Endothelial cell of umbilical vein (primary cell): ENCODE data around the gene PSORS1C1. TPM values are rescaled to one million over a fixed set of nuclear protein-coding genes. Genes with fewer than 3 reads are reported as not detected.

ENCODE experiments used
- BruUV-seq: library from RNA; stranded (reverse); fragments of 400-500 nt; replicated peaks from 2 replicates; lab custom pipeline; 2021; lab: Mats Ljungman, UMichigan
- CTCF ChIA-PET: fragments of 300-600, 350-600 bp; sonication (Branson Sonifier 250); formaldehyde crosslinking; loops from one replicate; lab custom pipeline; 2021; ENCODE audit warnings: antibody characterized with exemption, inconsistent platforms; lab: Charles Lee
- POLR2A ChIA-PET: fragments of 300-600, 350-600 bp; sonication (Branson Sonifier 250); formaldehyde crosslinking; loops from one replicate; lab custom pipeline; 2021; ENCODE audit warnings: antibody characterized with exemption, inconsistent platforms; lab: Charles Lee
- DNase-seq: peaks from one replicate; pipeline ENCODE4 v3.0.0-alpha.2; 2011; ENCODE audit warnings: low read depth, low spot score
- FAIRE-seq: peaks from 2 replicates; lab custom pipeline; 2011; peaks lifted over from hg19 to GRCh38; lab: Jason Lieb, UNC
- H2AFZ ChIP-seq: 2 replicates; pipeline ENCODE4 v1.6.0; 2012; ENCODE audit warnings: low read depth, low read length, control low read depth, inconsistent platforms
- H3K27ac ChIP-seq: 2 replicates; pipeline ENCODE4 v1.5.1; 2011; ENCODE audit warnings: low read depth, mild to moderate bottlenecking, control low read depth, low read length, moderate library complexity; ENCODE audit not compliant: insufficient read depth
- H3K27me3 ChIP-seq, 2 experiments: 2 replicates each; pipeline versions ENCODE4 v1.6.0 to v1.6.1; 2011; ENCODE audit warnings: low read length in 2 of 2, mixed read lengths in 1 of 2; ENCODE audit not compliant: control insufficient read depth in 2 of 2, insufficient read depth in 2 of 2
- H3K36me3 ChIP-seq, 2 experiments: 2 replicates in 1 of 2; 3 replicates in 1 of 2; pipeline ENCODE4 v1.5.1; 2011; ENCODE audit warnings: low read length in 2 of 2, mild to moderate bottlenecking in 1 of 2, moderate library complexity in 1 of 2; ENCODE audit not compliant: control insufficient read depth in 2 of 2, insufficient read depth in 2 of 2; ENCODE audit errors: extremely low read depth in 1 of 2
- H3K4me1 ChIP-seq: 3 replicates; pipeline ENCODE4 v1.5.1; 2011; ENCODE audit warnings: mild to moderate bottlenecking, low read length; ENCODE audit not compliant: control insufficient read depth, insufficient read depth; ENCODE audit errors: extremely low read depth
- H3K4me2 ChIP-seq: 2 replicates; pipeline ENCODE4 v1.6.1; 2011; ENCODE audit warnings: low read length, control low read depth, mixed read lengths; ENCODE audit not compliant: insufficient read depth
- H3K4me3 ChIP-seq, 3 experiments: fragments of 200-600 bp in 1 of 3; sonication (generic), shearing (Covaris generic) in 1 of 3; replicated peaks in 1 of 3; 2 replicates each; pipeline ENCODE4 v1.5.1; 2011 to 2016; ENCODE audit warnings: control low read depth in 3 of 3, low read length in 3 of 3, mild to moderate bottlenecking in 2 of 3, inconsistent platforms in 1 of 3, low read depth in 1 of 3, moderate library complexity in 1 of 3; ENCODE audit not compliant: insufficient read depth in 1 of 3
- H3K79me2 ChIP-seq: 2 replicates; pipeline ENCODE4 v1.6.0; 2012; ENCODE audit warnings: low read length, inconsistent platforms; ENCODE audit not compliant: control insufficient read depth, insufficient read depth
- H3K9ac ChIP-seq: replicated peaks from 2 replicates; pipeline ENCODE3; 2011; ENCODE audit warnings: low read length, control low read depth; ENCODE audit not compliant: insufficient read depth; ENCODE audit errors: extremely low read depth
- H3K9me1 ChIP-seq: replicated peaks from 3 replicates; pipeline ENCODE4 v1.6.0; 2011; ENCODE audit warnings: mild to moderate bottlenecking, low read length; ENCODE audit not compliant: control insufficient read depth, insufficient read depth; ENCODE audit errors: extremely low read depth
- H3K9me3 ChIP-seq: replicated peaks from 2 replicates; pipeline ENCODE4 v1.5.1; 2012; ENCODE audit warnings: low read length, inconsistent platforms; ENCODE audit not compliant: control insufficient read depth, insufficient read depth
- H4K20me1 ChIP-seq: replicated peaks from 2 replicates; pipeline ENCODE3; 2011; ENCODE audit warnings: mild to moderate bottlenecking, low read length; ENCODE audit not compliant: control insufficient read depth, insufficient read depth; ENCODE audit errors: extremely low read depth
- CTCF ChIP-seq, 2 donors: IDR thresholded peaks; 1 replicate in 1 of 2; 2 replicates in 1 of 2; pipeline ENCODE4 v1.5.1; 2011; ENCODE audit warnings: low read length in 2 of 2, mild to moderate bottlenecking in 2 of 2, moderate library complexity in 2 of 2, control low read depth in 1 of 2, inconsistent platforms in 1 of 2, low read depth in 1 of 2; ENCODE audit not compliant: insufficient read depth in 1 of 2; ENCODE audit errors: extremely low read depth in 1 of 2
- EZH2 ChIP-seq: IDR thresholded peaks from 2 replicates; pipeline ENCODE4 v1.6.1; 2012; ENCODE audit warnings: borderline replicate concordance, low read depth, mild to moderate bottlenecking, moderate library complexity, low read length, inconsistent platforms; ENCODE audit not compliant: severe bottlenecking
- FOS ChIP-seq: IDR thresholded peaks from 2 replicates; pipeline ENCODE4 v1.6.1; 2011; ENCODE audit warnings: mild to moderate bottlenecking, low read length, moderate library complexity, borderline replicate concordance; ENCODE audit not compliant: insufficient read depth
- GATA2 ChIP-seq: IDR thresholded peaks from 2 replicates; pipeline ENCODE4 v1.7.0; 2011; ENCODE audit warnings: low read depth, mild to moderate bottlenecking, moderate library complexity, mixed read lengths, low read length; ENCODE audit not compliant: insufficient read length, insufficient read depth
- JUN ChIP-seq: IDR thresholded peaks from 2 replicates; pipeline ENCODE4 v1.6.1; 2011; ENCODE audit warnings: borderline replicate concordance, low read depth; ENCODE audit not compliant: insufficient read length, insufficient read depth
- MAX ChIP-seq: IDR thresholded peaks from 2 replicates; pipeline ENCODE4 v1.6.1; 2011; ENCODE audit not compliant: insufficient read depth, insufficient read length
- MYC ChIP-seq: IDR thresholded peaks from one replicate; pipeline ENCODE4 v1.6.1; 2011; ENCODE audit warnings: mild to moderate bottlenecking, low read depth, low read length
- POLR2A ChIP-seq: IDR thresholded peaks from 2 replicates; pipeline ENCODE4 v1.6.1; 2012; ENCODE audit warnings: low read depth, mild to moderate bottlenecking, control low read depth, low read length
- POLR2AphosphoS5 ChIP-seq: IDR thresholded peaks from 2 replicates; pipeline ENCODE4 v1.6.1; 2012; ENCODE audit warnings: low read depth, mild to moderate bottlenecking, control low read depth, low read length, moderate library complexity; ENCODE audit not compliant: insufficient read depth
- dilution Hi-C: fragments of 300-500 bp; cut with MboI; formaldehyde crosslinking; loops from one replicate; pipeline ENCODE4 v1.15.0; 2019; ENCODE audit warnings: low sequenced_read_pairs; ENCODE audit not compliant: extremely low pct_ligation_motif_present
- intact Hi-C: fragments of 100-400 bp; cut with micrococcal nuclease; formaldehyde crosslinking; loops from one replicate; pipeline ENCODE4 v1.10.0; 2022
- polyA plus RNA-seq, 4 experiments: library from polyadenylated mRNA; depleted of rRNA in 3 of 4; stranded (reverse) in 3 of 4; unstranded in 1 of 4; fragments of >200 nt; gene quantifications; 2 replicates each; pipeline versions ENCODE4 v1.2.1 to v1.2.3, GENCODE V29; 2011 to 2012; ENCODE audit warnings: missing spikeins in 1 of 4
- total RNA-seq: library from RNA; stranded (reverse); gene quantifications from 2 replicates; pipeline ENCODE4 v1.2.3, GENCODE V29; 2021

The PSORS1C1 gene
- total and polyA plus RNA-seq, 2 donors (not counting 3 experiments of a cell fraction or from before 2014, with no cell fraction given), result 1.1 to 13.2 TPM

GRCh38 chr6:31118178-31118577 is 3.6 kb downstream of the PSORS1C1 start:
- ChIA-PET POLR2A (no interaction called here), CTCF (interaction anchor here (1.5 to 8.2 kb wide), 3 partner anchors 9 to 31 kb away, joined by 3 to 102 read pairs (median 71); no protein-coding TSS in a partner anchor)
- H3K27me3 ChIP-seq, result no peaks in the 10 kb centered on the region
- DNase-seq (no peak), FAIRE-seq (no peak)
- H3K79me2 ChIP-seq, result no peaks in the 10 kb centered on the region
- no TSS peak for BruUV-seq
- intact Hi-C loops (no loop called here), dilution Hi-C loops (no loop called here)
- H3K4me1 ChIP-seq, result peaks cover 35% of the 10 kb centered on the region
- H3K27ac ChIP-seq, result no peak overlapping the region
- H3K9me1 ChIP-seq, result no peaks in the 10 kb centered on the region
- no peak overlapping the region for H3K9ac ChIP-seq
- no peak overlapping the region for H3K4me2 ChIP-seq
- H3K4me3 ChIP-seq, result no peak overlapping the region
- no peak for TF ChIP-seq MYC
- no peak for TF ChIP-seq JUN
- TF ChIP-seq POLR2A, result no peak
- TF ChIP-seq GATA2, result no peak
- TF ChIP-seq FOS, result no peak
- no peak for TF ChIP-seq MAX
- no peak for TF ChIP-seq POLR2AphosphoS5
- no peak for TF ChIP-seq CTCF (IDR thresholded peaks at IDR 0.05; ENCODE audit: extremely low read depth in 1 of 2, insufficient read depth in 1 of 2, low read depth in 1 of 2, low read length in 2 of 2)
- no peak for TF ChIP-seq EZH2
- H3K9me3 ChIP-seq, result no peaks in the 10 kb centered on the region
- no peaks in the 10 kb centered on the region for H4K20me1 ChIP-seq
- no peaks in the 10 kb centered on the region for H3K36me3 ChIP-seq
- no peak overlapping the region for H2AFZ ChIP-seq
